ENCODE results near the gene SERPINE1. TPM values are rescaled to one million over a fixed set of nuclear protein-coding genes. Genes with fewer than 3 reads are reported as not detected.

The SERPINE1 gene
- total and polyA plus RNA-seq, 2 donors (not counting 1 experiment from before 2014, with no cell fraction given) = 167 to 1,153 TPM

DNA sequence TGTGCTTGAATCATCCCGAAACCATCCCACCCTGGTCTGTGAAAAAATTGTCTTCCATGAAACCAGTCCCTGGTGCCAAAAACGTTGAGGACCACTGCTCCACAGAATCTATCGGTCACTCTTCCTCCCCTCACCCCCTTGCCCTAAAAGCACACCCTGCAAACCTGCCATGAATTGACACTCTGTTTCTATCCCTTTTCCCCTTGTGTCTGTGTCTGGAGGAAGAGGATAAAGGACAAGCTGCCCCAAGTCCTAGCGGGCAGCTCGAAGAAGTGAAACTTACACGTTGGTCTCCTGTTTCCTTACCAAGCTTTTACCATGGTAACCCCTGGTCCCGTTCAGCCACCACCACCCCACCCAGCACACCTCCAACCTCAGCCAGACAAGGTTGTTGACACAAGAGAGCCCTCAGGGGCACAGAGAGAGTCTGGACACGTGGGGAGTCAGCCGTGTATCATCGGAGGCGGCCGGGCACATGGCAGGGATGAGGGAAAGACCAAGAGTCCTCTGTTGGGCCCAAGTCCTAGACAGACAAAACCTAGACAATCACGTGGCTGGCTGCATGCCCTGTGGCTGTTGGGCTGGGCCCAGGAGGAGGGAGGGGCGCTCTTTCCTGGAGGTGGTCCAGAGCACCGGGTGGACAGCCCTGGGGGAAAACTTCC, 784 bp upstream of the SERPINE1 start:
- no peak for TF ChIP-seq EZH2 (IDR thresholded peaks at IDR 0.05; ENCODE audit: low read length, missing control alignments)
- TF ChIP-seq, protein P1, sequence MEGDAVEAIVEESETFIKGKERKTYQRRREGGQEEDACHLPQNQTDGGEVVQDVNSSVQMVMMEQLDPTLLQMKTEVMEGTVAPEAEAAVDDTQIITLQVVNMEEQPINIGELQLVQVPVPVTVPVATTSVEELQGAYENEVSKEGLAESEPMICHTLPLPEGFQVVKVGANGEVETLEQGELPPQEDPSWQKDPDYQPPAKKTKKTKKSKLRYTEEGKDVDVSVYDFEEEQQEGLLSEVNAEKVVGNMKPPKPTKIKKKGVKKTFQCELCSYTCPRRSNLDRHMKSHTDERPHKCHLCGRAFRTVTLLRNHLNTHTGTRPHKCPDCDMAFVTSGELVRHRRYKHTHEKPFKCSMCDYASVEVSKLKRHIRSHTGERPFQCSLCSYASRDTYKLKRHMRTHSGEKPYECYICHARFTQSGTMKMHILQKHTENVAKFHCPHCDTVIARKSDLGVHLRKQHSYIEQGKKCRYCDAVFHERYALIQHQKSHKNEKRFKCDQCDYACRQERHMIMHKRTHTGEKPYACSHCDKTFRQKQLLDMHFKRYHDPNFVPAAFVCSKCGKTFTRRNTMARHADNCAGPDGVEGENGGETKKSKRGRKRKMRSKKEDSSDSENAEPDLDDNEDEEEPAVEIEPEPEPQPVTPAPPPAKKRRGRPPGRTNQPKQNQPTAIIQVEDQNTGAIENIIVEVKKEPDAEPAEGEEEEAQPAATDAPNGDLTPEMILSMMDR (conservative IDR thresholded peaks at IDR 0.05 in 1 of 2, IDR thresholded peaks at IDR 0.05 in 1 of 2; ENCODE audit: low read depth in 1 of 2, low read length in 2 of 2) = no peak
- Histone ChIP-seq H3K4me1 (ENCODE audit: control insufficient read depth, extremely low read depth, insufficient read depth, low read length) (peaks cover 30% of the 10 kb centered on the region), H3K27ac (ENCODE audit: insufficient read depth, low read length) (peak overlapping the region; percentile 73), H3K4me2 (ENCODE audit: extremely low read depth, insufficient read depth, low read length) (peak overlapping the region; percentile 62), H3K36me3 (ENCODE audit: control insufficient read depth, insufficient read depth, low read length) (peaks cover 12% of the 10 kb centered on the region), H3K4me3 (replicated peaks in 1 of 4; ENCODE audit: control extremely low read depth in 1 of 4, insufficient read depth in 1 of 4, low read depth in 3 of 4, low read length in 4 of 4) (peak overlapping the region in 1 of 4 experiments; percentile 83), H3K79me2 (ENCODE audit: control insufficient read depth, insufficient read depth, low read length) (peaks cover 34% of the 10 kb centered on the region), H4K20me1 (ENCODE audit: control insufficient read depth, extremely low read depth, insufficient read depth, low read length) (no peaks in the 10 kb centered on the region), H2AFZ (ENCODE audit: low read length) (no peak overlapping the region), H3K9ac (ENCODE audit: insufficient read depth, low read length) (no peak overlapping the region), H3K9me3 (ENCODE audit: control insufficient read depth, insufficient read depth, low read depth, low read length) (no peaks in the 10 kb centered on the region), H3K27me3 (ENCODE audit: control insufficient read depth, insufficient read depth, low read length) (no peaks in the 10 kb centered on the region)
- peak in 1 of 2 donors; percentile 85 for DNase-seq (ENCODE audit: low read depth in 2 of 2)

DNA sequence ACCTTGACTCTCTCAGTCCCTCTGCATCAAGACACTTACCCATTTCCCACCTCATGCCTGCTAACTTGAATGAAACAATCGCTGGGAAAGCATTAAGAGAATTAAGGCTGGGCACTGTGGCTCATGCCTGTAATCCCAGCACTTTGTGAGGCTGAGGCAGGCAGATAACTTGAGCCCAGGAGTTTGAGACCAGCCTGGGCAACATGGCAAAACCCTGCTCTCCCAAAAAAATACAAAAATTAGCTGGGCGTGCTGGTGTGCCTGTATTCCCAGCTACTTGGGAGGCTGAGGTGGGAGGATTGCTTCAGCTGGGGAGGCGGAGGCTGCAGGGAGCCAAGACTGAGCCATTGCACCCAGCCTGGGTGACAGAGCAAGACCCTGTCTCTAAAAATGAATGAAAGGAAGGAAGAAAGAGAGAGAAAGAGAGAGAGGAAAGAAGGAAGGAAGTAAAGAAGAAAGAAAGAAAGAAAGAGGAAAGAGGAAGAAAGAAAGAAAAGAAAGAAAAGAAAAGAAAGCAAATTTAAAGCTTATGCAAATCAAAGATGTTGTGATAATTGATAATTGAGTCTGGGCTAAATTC, 646 bp downstream of the SERPINE1 start:
- no peak for DNase-seq (ENCODE audit: low read depth in 2 of 2)
- no peak overlapping the region for H2AFZ ChIP-seq (ENCODE audit: low read length)
- peaks cover 28% of the 10 kb centered on the region for H3K4me1 ChIP-seq (ENCODE audit: control insufficient read depth, extremely low read depth, insufficient read depth, low read length)
- H3K27me3 ChIP-seq (ENCODE audit: control insufficient read depth, insufficient read depth, low read length) = no peaks in the 10 kb centered on the region
- no peaks in the 10 kb centered on the region for H4K20me1 ChIP-seq (ENCODE audit: control insufficient read depth, extremely low read depth, insufficient read depth, low read length)
- peak overlapping the region; percentile 81 for H3K4me2 ChIP-seq (ENCODE audit: extremely low read depth, insufficient read depth, low read length)
- peak overlapping the region; percentile 61 for H3K9ac ChIP-seq (ENCODE audit: insufficient read depth, low read length)
- peak overlapping the region; percentile 73 for H3K27ac ChIP-seq (ENCODE audit: insufficient read depth, low read length)
- H3K36me3 ChIP-seq (ENCODE audit: control insufficient read depth, insufficient read depth, low read length) = peaks cover 18% of the 10 kb centered on the region
- peak overlapping the region; percentile 59 to 83 (median 72) for H3K4me3 ChIP-seq (replicated peaks in 1 of 4; ENCODE audit: control extremely low read depth in 1 of 4, insufficient read depth in 1 of 4, low read depth in 3 of 4, low read length in 4 of 4)
- TF ChIP-seq, protein P1 (conservative IDR thresholded peaks at IDR 0.05 in 1 of 2, IDR thresholded peaks at IDR 0.05 in 1 of 2; ENCODE audit: low read depth in 1 of 2, low read length in 2 of 2) = no peak
- TF ChIP-seq EZH2 (IDR thresholded peaks at IDR 0.05; ENCODE audit: low read length, missing control alignments) = no peak
- no peaks in the 10 kb centered on the region for H3K9me3 ChIP-seq (ENCODE audit: control insufficient read depth, insufficient read depth, low read depth, low read length)
- H3K79me2 ChIP-seq (ENCODE audit: control insufficient read depth, insufficient read depth, low read length) = peaks cover 39% of the 10 kb centered on the region

DNA sequence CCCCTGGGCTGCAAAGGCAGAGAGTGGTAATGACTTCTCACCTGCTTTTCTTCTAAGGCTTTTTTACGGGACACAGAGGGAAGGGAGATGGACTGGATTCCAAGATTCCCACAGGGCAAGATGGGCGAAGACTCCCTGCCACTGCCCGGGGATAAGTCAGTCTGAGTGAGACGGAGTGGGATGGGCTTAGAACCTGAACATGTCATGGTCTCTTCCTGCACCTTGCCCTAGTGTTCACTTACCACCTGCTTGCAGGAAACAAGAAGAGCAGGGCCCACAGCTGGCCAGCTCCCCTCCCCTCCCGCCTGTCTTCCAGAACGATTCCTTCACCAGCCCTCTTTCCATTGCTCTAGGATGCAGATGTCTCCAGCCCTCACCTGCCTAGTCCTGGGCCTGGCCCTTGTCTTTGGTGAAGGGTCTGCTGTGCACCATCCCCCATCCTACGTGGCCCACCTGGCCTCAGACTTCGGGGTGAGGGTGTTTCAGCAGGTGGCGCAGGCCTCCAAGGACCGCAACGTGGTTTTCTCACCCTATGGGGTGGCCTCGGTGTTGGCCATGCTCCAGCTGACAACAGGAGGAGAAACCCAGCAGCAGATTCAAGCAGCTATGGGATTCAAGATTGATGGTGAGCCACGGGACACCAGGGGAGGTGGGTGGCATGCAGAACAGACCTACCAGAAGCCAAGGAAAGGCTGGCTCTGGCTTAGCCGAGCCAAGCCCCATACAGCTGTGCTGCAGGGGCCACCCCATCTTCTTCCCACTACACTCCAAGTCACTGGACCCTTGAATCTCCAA, 1.3 kb downstream of the SERPINE1 start:
- Histone ChIP-seq H3K36me3 (ENCODE audit: control insufficient read depth, insufficient read depth, low read length) (peaks cover 21% of the 10 kb centered on the region), H3K4me2 (ENCODE audit: extremely low read depth, insufficient read depth, low read length) (peak overlapping the region; percentile 81), H4K20me1 (ENCODE audit: control insufficient read depth, extremely low read depth, insufficient read depth, low read length) (no peaks in the 10 kb centered on the region), H3K4me3 (replicated peaks in 1 of 4; ENCODE audit: control extremely low read depth in 1 of 4, insufficient read depth in 1 of 4, low read depth in 3 of 4, low read length in 4 of 4) (peak overlapping the region; percentile 59 to 83 (median 72)), H3K79me2 (ENCODE audit: control insufficient read depth, insufficient read depth, low read length) (peaks cover 39% of the 10 kb centered on the region), H3K27me3 (ENCODE audit: control insufficient read depth, insufficient read depth, low read length) (no peaks in the 10 kb centered on the region), H3K4me1 (ENCODE audit: control insufficient read depth, extremely low read depth, insufficient read depth, low read length) (peaks cover 22% of the 10 kb centered on the region), H3K9ac (ENCODE audit: insufficient read depth, low read length) (peak overlapping the region; percentile 61), H3K27ac (ENCODE audit: insufficient read depth, low read length) (peak overlapping the region; percentile 73), H3K9me3 (ENCODE audit: control insufficient read depth, insufficient read depth, low read depth, low read length) (no peaks in the 10 kb centered on the region), H2AFZ (ENCODE audit: low read length) (no peak overlapping the region)
- no peak for DNase-seq (ENCODE audit: low read depth in 2 of 2)
- TF ChIP-seq, protein P1 (conservative IDR thresholded peaks at IDR 0.05 in 1 of 2, IDR thresholded peaks at IDR 0.05 in 1 of 2; ENCODE audit: low read depth in 1 of 2, low read length in 2 of 2) = no peak
- no peak for TF ChIP-seq EZH2 (IDR thresholded peaks at IDR 0.05; ENCODE audit: low read length, missing control alignments)
